ENCODE results near the gene HSCB. TPM values are rescaled to one million over a fixed set of nuclear protein-coding genes. Genes with fewer than 3 reads are reported as not detected.
A peak's percentile ranks its signal among the peaks of the same experiment; 100 is the strongest.

Gene HSCB
- total RNA-seq, 1 donor from 2014 or later: 0.85 TPM

DNA sequence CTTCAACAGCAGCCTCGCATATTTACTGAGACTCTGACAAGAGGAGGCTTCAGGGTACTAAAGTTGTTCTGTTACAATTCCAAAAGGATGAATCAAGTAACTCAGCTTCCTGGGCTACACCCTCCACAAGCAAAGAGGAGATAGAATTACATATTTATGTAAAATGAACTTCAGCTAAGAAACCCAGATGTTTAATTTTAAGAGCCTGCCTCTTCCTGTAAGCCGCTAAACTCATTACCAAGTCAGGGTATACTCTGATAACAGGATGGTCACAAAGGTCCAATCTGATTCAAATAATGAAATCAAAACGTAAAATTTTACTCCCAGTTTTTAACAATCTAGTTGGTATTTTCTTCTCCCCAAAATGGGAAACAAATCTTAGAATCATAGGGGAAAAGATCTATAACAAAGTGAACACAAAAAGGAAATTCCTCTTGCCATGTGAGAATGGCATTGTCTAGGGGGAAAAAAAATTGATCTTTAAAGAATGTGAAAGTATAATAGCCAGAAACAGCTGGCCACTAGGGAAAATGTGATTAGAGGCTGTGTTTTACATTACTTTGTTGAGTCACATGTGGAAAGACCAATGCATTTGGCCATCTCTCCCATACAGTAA is 31.2 kb upstream of the HSCB start:
- Histone ChIP-seq H3K27ac (peak overlapping the region in 1 of 2 donors; percentile 75), H3K4me3 (no peak overlapping the region), H3K9me3 (no peaks in the 10 kb centered on the region), H3K4me1 (peaks cover 0 to 2% of the 10 kb centered on the region in 2 donors), H3K36me3 (peaks cover 0 to 3% of the 10 kb centered on the region in 2 donors), H3K27me3 (no peaks in the 10 kb centered on the region)
- no peak for DNase-seq (ENCODE audit: low spot score in 2 of 2)
- intact Hi-C loops (cut with DNase I): loop anchor here (2.0 kb wide), 1 partner anchor 30 kb away; no protein-coding TSS in a partner anchor
- TF ChIP-seq, protein P1, sequence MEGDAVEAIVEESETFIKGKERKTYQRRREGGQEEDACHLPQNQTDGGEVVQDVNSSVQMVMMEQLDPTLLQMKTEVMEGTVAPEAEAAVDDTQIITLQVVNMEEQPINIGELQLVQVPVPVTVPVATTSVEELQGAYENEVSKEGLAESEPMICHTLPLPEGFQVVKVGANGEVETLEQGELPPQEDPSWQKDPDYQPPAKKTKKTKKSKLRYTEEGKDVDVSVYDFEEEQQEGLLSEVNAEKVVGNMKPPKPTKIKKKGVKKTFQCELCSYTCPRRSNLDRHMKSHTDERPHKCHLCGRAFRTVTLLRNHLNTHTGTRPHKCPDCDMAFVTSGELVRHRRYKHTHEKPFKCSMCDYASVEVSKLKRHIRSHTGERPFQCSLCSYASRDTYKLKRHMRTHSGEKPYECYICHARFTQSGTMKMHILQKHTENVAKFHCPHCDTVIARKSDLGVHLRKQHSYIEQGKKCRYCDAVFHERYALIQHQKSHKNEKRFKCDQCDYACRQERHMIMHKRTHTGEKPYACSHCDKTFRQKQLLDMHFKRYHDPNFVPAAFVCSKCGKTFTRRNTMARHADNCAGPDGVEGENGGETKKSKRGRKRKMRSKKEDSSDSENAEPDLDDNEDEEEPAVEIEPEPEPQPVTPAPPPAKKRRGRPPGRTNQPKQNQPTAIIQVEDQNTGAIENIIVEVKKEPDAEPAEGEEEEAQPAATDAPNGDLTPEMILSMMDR (IDR thresholded peaks at IDR 0.05): no peak

DNA sequence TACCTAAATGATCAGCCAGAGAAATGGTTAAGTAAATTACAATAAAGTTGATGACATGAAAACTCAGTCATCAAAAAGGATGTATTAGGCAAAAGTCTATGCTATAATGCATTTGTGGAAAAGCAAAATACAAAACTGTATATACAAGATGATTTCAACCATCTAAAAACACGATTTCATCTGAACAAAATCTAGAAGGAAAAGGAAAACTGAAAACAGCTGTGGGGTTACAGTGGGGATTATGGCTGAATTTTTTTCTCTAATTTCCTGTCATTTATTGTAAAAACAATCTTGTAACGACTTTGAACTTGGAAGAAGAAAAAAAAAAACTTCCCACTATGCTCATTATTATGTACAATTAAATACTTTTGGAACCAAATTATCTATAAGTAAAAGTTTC is 30.5 kb upstream of the HSCB start:
- Histone ChIP-seq H3K36me3 (peaks cover 0 to 3% of the 10 kb centered on the region in 2 donors), H3K4me1 (peaks cover 0 to 2% of the 10 kb centered on the region in 2 donors), H3K4me3 (no peak overlapping the region), H3K9me3 (no peaks in the 10 kb centered on the region), H3K27me3 (no peaks in the 10 kb centered on the region), H3K27ac (peak overlapping the region in 1 of 2 donors; percentile 75)
- TF ChIP-seq, protein P1 (IDR thresholded peaks at IDR 0.05): no peak
- DNase-seq (ENCODE audit: low spot score in 2 of 2): no peak
- intact Hi-C loops (cut with DNase I): loop anchor here (2.0 kb wide), 1 partner anchor 31 kb away; no protein-coding TSS in a partner anchor

DNA sequence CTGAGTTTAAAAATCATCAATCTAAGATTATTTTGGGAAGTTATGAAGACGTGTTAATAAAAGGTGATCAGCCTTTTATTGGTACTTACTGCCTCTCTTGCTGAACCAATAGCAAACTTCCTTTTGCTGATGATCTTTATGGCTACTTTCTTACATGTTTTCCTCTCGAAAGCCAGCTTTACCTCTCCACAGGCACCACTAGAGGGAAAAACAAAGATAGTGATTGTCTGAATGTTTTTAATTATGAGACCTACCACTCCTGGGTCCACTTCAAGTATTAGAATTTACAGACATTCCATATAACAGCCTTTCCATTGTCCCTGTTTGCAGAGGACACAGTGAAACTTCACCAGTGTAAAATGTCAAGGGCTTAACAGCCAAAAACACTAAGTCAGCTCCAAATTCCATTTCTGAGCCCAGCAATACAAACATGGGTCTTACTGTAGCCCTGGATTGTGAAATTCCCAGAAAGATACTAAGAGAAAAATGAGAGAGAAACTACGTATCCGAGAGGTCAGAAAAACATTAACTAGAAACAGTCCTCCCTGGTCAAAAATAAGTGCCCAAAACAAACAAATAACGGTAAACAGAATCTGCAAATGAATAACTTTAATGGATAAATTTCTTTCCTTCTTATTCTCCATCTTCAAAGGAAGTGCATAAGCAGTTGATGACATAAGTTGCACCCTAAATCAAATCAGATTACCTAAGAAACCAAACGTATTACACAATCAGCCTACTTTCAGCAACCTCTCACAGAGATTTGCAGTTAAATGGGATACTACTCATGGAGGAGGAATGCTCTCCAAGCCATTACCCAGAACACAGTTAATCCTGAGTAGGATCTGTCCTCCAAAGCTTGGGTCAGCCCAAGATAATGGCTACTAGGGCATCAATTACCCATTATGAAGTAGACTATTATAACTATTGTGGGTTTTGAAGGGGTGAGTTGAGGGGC is 29.7 kb upstream of the HSCB start:
- Histone ChIP-seq H3K36me3 (no peaks in the 10 kb centered on the region), H3K4me1 (peaks cover 0 to 2% of the 10 kb centered on the region in 2 donors), H3K27ac (peak overlapping the region; percentile 52 to 75), H3K9me3 (no peaks in the 10 kb centered on the region), H3K27me3 (no peaks in the 10 kb centered on the region), H3K4me3 (peak overlapping the region; percentile 34 to 36)
- TF ChIP-seq, protein P1 (IDR thresholded peaks at IDR 0.05): no peak
- no peak for DNase-seq (ENCODE audit: low spot score in 2 of 2)
- intact Hi-C loops (cut with DNase I): loop anchor here (1.0 to 2.0 kb wide), 3 partner anchors 29 to 61 kb away; partner anchors contain the start of gene CHEK2

DNA sequence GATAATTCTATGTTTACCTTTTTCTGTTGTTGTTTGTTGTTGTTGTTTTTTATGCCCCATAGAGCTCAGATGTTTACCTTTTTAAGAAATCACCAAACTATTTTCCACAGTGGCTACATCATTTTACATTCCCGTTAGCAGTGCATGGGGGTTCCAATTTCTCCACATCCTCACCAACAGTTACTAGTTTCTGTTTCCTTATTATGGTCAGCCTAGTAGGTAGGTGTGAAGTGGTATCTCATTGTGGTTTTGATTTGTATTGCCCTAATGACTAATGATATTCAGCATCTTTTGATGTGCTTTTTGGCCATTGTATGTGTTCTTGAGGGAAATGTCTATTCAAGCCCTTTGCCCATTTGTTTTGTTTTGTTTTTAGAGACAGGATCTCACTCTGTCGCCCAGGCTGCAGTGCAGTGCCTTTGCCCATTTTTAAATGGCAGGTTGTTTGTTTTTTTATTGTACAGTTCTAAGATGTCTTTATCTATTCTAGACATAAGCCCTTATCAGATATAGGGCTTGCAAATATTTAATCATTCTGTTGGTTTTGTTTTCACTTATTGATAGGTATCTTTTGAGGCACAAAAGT is 27.7 kb upstream of the HSCB start:
- no peaks in the 10 kb centered on the region for H3K27me3 ChIP-seq
- no peaks in the 10 kb centered on the region for H3K36me3 ChIP-seq
- TF ChIP-seq, protein P1 (IDR thresholded peaks at IDR 0.05): no peak
- intact Hi-C loops (cut with DNase I): no loop called here
- H3K4me3 ChIP-seq: no peak overlapping the region
- H3K27ac ChIP-seq: no peak overlapping the region
- peaks cover 0 to 2% of the 10 kb centered on the region in 2 donors for H3K4me1 ChIP-seq
- DNase-seq (ENCODE audit: low spot score in 2 of 2): no peak
- H3K9me3 ChIP-seq: no peaks in the 10 kb centered on the region

DNA sequence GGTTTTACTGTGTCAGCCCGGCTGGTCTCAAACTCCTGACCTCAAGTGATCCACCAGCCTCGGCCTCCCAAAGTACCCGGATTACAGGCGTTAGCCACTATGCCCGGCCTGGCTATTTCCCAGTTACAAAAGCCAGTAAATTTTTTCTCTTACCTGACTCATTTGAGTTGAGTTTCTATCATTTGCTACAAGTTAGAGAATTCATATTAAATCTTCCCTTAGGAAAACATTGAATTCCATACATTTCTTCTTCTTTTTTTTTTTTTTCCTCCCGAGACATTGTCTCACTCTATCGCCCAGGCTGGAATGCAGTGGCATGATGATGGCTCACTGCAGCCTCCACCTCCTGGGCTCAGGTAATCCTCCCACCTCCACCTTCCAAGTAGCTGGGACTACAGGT is 26.2 kb upstream of the HSCB start:
- Histone ChIP-seq H3K4me3 (no peak overlapping the region), H3K4me1 (peaks cover 0 to 2% of the 10 kb centered on the region in 2 donors), H3K27ac (no peak overlapping the region), H3K27me3 (no peaks in the 10 kb centered on the region), H3K36me3 (no peaks in the 10 kb centered on the region), H3K9me3 (no peaks in the 10 kb centered on the region)
- intact Hi-C loops (cut with DNase I): no loop called here
- no peak for DNase-seq (ENCODE audit: low spot score in 2 of 2)
- TF ChIP-seq, protein P1 (IDR thresholded peaks at IDR 0.05): no peak

All from ascending aorta (tissue), 2 donors.